ENCODE measurements around the gene STARD6. TPM values are rescaled to one million over a fixed set of nuclear protein-coding genes. Genes with fewer than 3 reads are reported as not detected.

Gene STARD6
- total RNA-seq, 1 donor from 2014 or later, result not detected

DNA sequence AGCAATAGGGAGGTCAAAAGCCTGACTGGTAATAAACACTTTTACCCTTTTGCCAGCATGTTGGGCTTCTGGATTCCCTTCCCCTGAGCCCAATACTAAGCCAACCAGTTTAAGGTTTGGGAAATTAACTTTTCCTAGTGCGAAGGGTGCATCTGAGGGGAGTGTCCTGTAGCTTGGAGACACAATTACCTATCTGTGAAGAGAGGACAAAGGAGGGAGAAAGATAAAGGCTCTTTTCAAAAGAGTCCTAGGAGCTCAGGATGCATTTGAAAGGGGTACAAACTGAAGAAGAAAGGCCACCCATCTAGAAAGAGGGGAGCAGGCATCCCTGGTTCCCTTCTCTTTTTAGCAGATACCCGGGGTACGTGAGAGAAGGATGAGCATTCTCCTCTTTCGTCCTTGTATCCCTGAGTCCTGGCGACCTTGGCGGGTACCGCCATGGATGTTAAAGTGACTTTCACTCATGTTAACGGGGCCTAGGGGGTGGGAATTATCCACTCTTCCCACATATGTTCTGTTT lies 25.1 kb upstream of the STARD6 start:
- Histone ChIP-seq H3K4me3 (ENCODE audit: low read depth, low read length) (no peak overlapping the region), H3K36me3 (ENCODE audit: control insufficient read depth, insufficient read depth, low read length) (no peaks in the 10 kb centered on the region), H3K27me3 (ENCODE audit: control insufficient read depth, insufficient read depth, low read length) (no peaks in the 10 kb centered on the region)
- no peak for DNase-seq (ENCODE audit: low read depth)
- TF ChIP-seq, protein P1, sequence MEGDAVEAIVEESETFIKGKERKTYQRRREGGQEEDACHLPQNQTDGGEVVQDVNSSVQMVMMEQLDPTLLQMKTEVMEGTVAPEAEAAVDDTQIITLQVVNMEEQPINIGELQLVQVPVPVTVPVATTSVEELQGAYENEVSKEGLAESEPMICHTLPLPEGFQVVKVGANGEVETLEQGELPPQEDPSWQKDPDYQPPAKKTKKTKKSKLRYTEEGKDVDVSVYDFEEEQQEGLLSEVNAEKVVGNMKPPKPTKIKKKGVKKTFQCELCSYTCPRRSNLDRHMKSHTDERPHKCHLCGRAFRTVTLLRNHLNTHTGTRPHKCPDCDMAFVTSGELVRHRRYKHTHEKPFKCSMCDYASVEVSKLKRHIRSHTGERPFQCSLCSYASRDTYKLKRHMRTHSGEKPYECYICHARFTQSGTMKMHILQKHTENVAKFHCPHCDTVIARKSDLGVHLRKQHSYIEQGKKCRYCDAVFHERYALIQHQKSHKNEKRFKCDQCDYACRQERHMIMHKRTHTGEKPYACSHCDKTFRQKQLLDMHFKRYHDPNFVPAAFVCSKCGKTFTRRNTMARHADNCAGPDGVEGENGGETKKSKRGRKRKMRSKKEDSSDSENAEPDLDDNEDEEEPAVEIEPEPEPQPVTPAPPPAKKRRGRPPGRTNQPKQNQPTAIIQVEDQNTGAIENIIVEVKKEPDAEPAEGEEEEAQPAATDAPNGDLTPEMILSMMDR (IDR thresholded peaks at IDR 0.05; ENCODE audit: insufficient read depth, low read length, poor library complexity, severe bottlenecking), result no peak

DNA sequence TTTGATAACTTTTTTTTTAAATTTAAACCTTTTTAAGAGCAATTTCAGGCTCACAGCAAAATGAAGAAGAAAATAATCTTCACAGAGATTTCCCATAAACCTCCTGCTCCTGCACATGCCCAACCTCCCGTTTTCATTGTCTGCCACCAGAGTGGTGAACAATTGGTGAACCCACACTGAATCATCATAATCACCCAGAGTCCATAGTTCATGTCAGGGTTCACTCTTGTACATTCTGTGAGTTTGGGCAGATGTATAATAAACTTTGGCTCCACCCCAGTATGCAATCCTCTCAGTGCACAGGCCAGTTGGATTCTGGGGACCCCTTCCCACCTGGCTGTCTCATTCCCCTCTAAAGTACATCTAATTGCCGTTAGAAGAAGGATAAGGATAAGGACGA lies 24.4 kb upstream of the STARD6 start:
- TF ChIP-seq, protein P1 (IDR thresholded peaks at IDR 0.05; ENCODE audit: insufficient read depth, low read length, poor library complexity, severe bottlenecking), result no peak
- no peak overlapping the region for H3K4me3 ChIP-seq (ENCODE audit: low read depth, low read length)
- no peaks in the 10 kb centered on the region for H3K27me3 ChIP-seq (ENCODE audit: control insufficient read depth, insufficient read depth, low read length)
- DNase-seq (ENCODE audit: low read depth), result no peak
- H3K36me3 ChIP-seq (ENCODE audit: control insufficient read depth, insufficient read depth, low read length), result no peaks in the 10 kb centered on the region

DNA sequence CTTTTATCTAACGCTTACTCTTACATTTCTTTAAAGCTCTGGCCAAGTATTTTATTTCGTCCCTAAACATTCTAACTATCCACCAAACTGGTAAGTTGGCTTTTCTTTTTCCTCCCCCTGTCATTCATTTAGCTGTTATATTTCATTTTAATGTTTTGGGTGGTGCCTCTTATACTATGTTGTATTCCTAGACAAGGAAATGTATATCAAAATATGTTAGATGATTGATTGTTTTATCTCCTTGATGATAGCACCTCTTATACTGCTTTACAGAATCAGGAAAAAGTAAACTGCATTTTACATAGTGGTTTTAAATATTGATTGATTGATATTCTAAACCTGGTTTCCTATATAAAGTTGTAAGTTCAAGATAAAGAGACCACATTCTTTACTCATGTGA lies 24.0 kb upstream of the STARD6 start:
- TF ChIP-seq, protein P1 (IDR thresholded peaks at IDR 0.05; ENCODE audit: insufficient read depth, low read length, poor library complexity, severe bottlenecking), result no peak
- no peaks in the 10 kb centered on the region for H3K27me3 ChIP-seq (ENCODE audit: control insufficient read depth, insufficient read depth, low read length)
- no peaks in the 10 kb centered on the region for H3K36me3 ChIP-seq (ENCODE audit: control insufficient read depth, insufficient read depth, low read length)
- DNase-seq (ENCODE audit: low read depth), result no peak
- H3K4me3 ChIP-seq (ENCODE audit: low read depth, low read length), result no peak overlapping the region

DNA sequence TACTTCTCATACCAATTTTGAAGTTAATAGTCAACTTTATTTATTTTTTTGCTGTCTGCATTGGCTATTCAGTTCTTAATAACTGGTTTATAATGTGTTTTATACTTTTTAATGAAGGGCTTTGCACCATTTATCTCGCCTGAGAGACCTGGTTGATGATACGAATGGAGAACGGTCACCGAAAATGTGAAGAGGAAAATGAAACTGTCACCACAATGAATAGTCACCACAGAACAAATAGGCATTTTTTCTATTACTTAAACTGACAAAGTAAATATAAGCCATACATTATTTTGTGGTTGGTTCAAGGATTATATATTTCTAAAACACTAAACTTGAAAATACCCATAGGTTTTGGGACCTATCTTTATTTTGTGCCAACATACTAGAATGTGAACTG lies 20.4 kb upstream of the STARD6 start:
- DNase-seq (ENCODE audit: low read depth), result no peak
- H3K36me3 ChIP-seq (ENCODE audit: control insufficient read depth, insufficient read depth, low read length), result no peaks in the 10 kb centered on the region
- H3K4me3 ChIP-seq (ENCODE audit: low read depth, low read length), result no peak overlapping the region
- no peaks in the 10 kb centered on the region for H3K27me3 ChIP-seq (ENCODE audit: control insufficient read depth, insufficient read depth, low read length)
- TF ChIP-seq, protein P1 (IDR thresholded peaks at IDR 0.05; ENCODE audit: insufficient read depth, low read length, poor library complexity, severe bottlenecking), result no peak

DNA sequence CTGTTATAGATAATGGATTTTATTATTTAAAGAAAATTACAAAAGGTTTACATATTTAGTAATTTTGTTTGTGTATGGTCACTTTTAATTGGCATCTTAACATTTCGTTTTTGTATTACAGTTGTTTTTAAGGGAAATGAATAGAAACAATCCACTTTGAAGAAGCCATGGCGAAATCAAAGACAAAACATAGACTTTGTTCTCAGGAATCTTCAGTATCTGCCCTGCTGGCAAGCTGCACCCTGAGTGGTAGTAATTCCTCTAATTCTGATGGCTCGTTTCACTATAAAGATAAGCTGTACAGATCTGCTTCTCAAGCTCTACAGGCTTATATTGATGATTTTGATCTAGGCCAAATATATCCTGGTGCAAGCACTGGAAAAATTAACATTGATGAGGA lies 2.7 kb upstream of the STARD6 start:
- H3K36me3 ChIP-seq (ENCODE audit: control insufficient read depth, insufficient read depth, low read length), result no peaks in the 10 kb centered on the region
- TF ChIP-seq, protein P1 (IDR thresholded peaks at IDR 0.05; ENCODE audit: insufficient read depth, low read length, poor library complexity, severe bottlenecking), result no peak
- H3K27me3 ChIP-seq (ENCODE audit: control insufficient read depth, insufficient read depth, low read length), result no peaks in the 10 kb centered on the region
- no peak for DNase-seq (ENCODE audit: low read depth)
- no peak overlapping the region for H3K4me3 ChIP-seq (ENCODE audit: low read depth, low read length)

DNA sequence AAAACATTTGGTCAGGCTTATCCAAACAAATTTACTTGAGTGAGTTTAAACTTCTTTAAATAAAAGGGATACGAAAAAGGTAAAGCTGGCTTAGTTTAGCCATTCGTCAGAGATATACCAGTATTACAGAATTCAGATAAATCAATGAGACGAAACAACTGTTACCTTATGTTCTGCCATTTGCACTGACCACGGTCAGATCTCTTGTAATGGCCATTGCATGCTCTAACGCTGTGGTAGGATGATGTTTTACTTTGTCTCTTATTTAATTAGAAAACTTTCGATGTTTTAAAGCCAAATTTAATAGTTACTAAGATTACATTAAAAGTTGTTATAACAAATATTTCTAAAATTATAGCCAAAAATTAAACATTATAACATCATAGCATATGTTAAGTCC lies 1.6 kb upstream of the STARD6 start:
- Histone ChIP-seq H3K4me3 (ENCODE audit: low read depth, low read length) (peak overlapping the region; percentile 83), H3K36me3 (ENCODE audit: control insufficient read depth, insufficient read depth, low read length) (no peaks in the 10 kb centered on the region), H3K27me3 (ENCODE audit: control insufficient read depth, insufficient read depth, low read length) (no peaks in the 10 kb centered on the region)
- no peak for DNase-seq (ENCODE audit: low read depth)
- TF ChIP-seq, protein P1 (IDR thresholded peaks at IDR 0.05; ENCODE audit: insufficient read depth, low read length, poor library complexity, severe bottlenecking), result no peak
